HCT116 (cell line): ENCODE data around the gene GRIN2A. TPM values are rescaled to one million over a fixed set of nuclear protein-coding genes. Genes with fewer than 3 reads are reported as not detected.

Experiments
- ATAC-seq: fragments of 200-7000 bp; cut with Tn5 transposase; 2 replicates; pipeline ENCODE4 v1.9.1; 2020; ENCODE audit warnings: mild to moderate bottlenecking, moderate library complexity
- BruUV-seq: library from RNA; stranded (reverse); fragments of 400-500 nt; replicated peaks from 2 replicates; lab custom pipeline; 2021; lab: Mats Ljungman, UMichigan
- CTCF ChIA-PET: fragments of 300-600 bp; sonication (Branson Sonifier 250); formaldehyde crosslinking; loops from one replicate; lab custom pipeline; 2021; ENCODE audit warnings: antibody characterized with exemption; lab: Charles Lee
- POLR2A ChIA-PET: fragments of 300-600, 350-600 bp; sonication (Branson Sonifier 250); formaldehyde crosslinking; loops from one replicate; lab custom pipeline; 2021; ENCODE audit warnings: antibody characterized with exemption; lab: Charles Lee
- RAD21 ChIA-PET, 2 experiments: fragments of 300-600 bp; sonication (Branson Sonifier 250); formaldehyde crosslinking; loops; one replicate each; lab custom pipeline; 2023; ENCODE audit warnings: low total read pairs in 2 of 2; ENCODE audit not compliant: uncharacterized antibody in 2 of 2, unreplicated experiment in 2 of 2, low non-redundant PET in 1 of 2; lab: Charles Lee
- DNase-seq: peaks from one replicate; pipeline ENCODE4 v3.0.0-alpha.2; 2010; ENCODE audit warnings: low read depth, low spot score
- H2AFZ ChIP-seq: fragments of 200-600 bp; shearing (Covaris generic), sonication (generic); 2 replicates; pipeline ENCODE4 v1.6.1; 2017; ENCODE audit warnings: low read depth, mixed run types, mixed read lengths, antibody characterized with exemption, low read length; ENCODE audit not compliant: poor library complexity, severe bottlenecking
- H3K27ac ChIP-seq: 2 replicates; pipeline ENCODE4 v1.5.1; 2012; ENCODE audit warnings: low read depth, low read length
- H3K27me3 ChIP-seq: fragments of 200-600 bp; sonication (generic); 2 replicates; pipeline ENCODE4 v1.6.1; 2016; ENCODE audit warnings: mixed run types, low read length, mixed read lengths; ENCODE audit not compliant: insufficient read depth
- H3K36me3 ChIP-seq, 2 experiments: fragments of 200-500 bp in 1 of 2; fragments of 200-600 bp in 1 of 2; sonication (Bioruptor generic) in 1 of 2; sonication (generic) in 1 of 2; 2 replicates each; pipeline versions ENCODE4 v1.5.1 to v1.6.1; 2014 to 2016; ENCODE audit warnings: low read length in 2 of 2, inconsistent platforms in 1 of 2, mixed read lengths in 1 of 2, mixed run types in 1 of 2; ENCODE audit not compliant: insufficient read depth in 2 of 2, control insufficient read depth in 1 of 2
- H3K4me1 ChIP-seq, 2 experiments: fragments of 200-600 bp in 1 of 2; sonication (generic) in 1 of 2; 2 replicates each; pipeline versions ENCODE4 v1.5.1 to v1.6.1; 2012 to 2017; ENCODE audit warnings: low read length in 2 of 2, inconsistent platforms in 1 of 2, mild to moderate bottlenecking in 1 of 2, mixed read lengths in 1 of 2, mixed run types in 1 of 2, moderate library complexity in 1 of 2; ENCODE audit not compliant: insufficient read depth in 2 of 2, control insufficient read depth in 1 of 2
- H3K4me2 ChIP-seq: fragments of 200-600 bp; sonication (generic); 2 replicates; pipeline ENCODE4 v1.6.1; 2017; ENCODE audit warnings: mixed run types, low read length, mixed read lengths
- H3K4me3 ChIP-seq, 2 experiments: fragments of 200-600 bp in 1 of 2; sonication (generic) in 1 of 2; replicated peaks in 1 of 2; 2 replicates each; pipeline ENCODE4 v1.5.1; 2011 to 2016; ENCODE audit warnings: low read length in 2 of 2, control low read depth in 1 of 2, low read depth in 1 of 2, mild to moderate bottlenecking in 1 of 2, mixed read lengths in 1 of 2, mixed run types in 1 of 2
- H3K79me2 ChIP-seq: fragments of 200-600 bp; sonication (generic); 2 replicates; pipeline ENCODE4 v1.6.1; 2017; ENCODE audit warnings: mild to moderate bottlenecking, mixed run types, low read length, moderate library complexity, mixed read lengths; ENCODE audit not compliant: insufficient read depth
- H3K9ac ChIP-seq: fragments of 200-600 bp; sonication (generic); 2 replicates; pipeline ENCODE4 v1.6.1; 2016; ENCODE audit warnings: low read length, mixed read lengths
- H3K9me2 ChIP-seq: fragments of 200-600 bp; sonication (generic), shearing (Covaris generic); 2 replicates; pipeline ENCODE4 v1.6.1; 2017; ENCODE audit warnings: mixed run types, mild to moderate bottlenecking, moderate library complexity; ENCODE audit not compliant: insufficient read depth
- H3K9me3 ChIP-seq, 2 experiments: fragments of 200-500 bp in 1 of 2; fragments of 200-600 bp in 1 of 2; sonication (Bioruptor generic) in 1 of 2; sonication (generic) in 1 of 2; 2 replicates each; pipeline ENCODE4 v1.6.1; 2014 to 2017; ENCODE audit warnings: low read length in 2 of 2, mixed read lengths in 2 of 2, inconsistent platforms in 1 of 2, low read depth in 1 of 2, mild to moderate bottlenecking in 1 of 2, mixed run types in 1 of 2, moderate library complexity in 1 of 2; ENCODE audit not compliant: control insufficient read depth in 1 of 2, insufficient read depth in 1 of 2
- H4K20me1 ChIP-seq: fragments of 200-600 bp; sonication (generic), shearing (Covaris generic); 2 replicates; pipeline ENCODE4 v1.6.1; 2017; ENCODE audit warnings: mixed run types, mild to moderate bottlenecking, moderate library complexity; ENCODE audit not compliant: insufficient read depth
- ATF3 ChIP-seq: IDR thresholded peaks from 2 replicates; pipeline ENCODE4 v1.6.1; 2012
- CEBPB ChIP-seq: IDR thresholded peaks from 2 replicates; pipeline ENCODE4 v1.6.1; 2012; ENCODE audit warnings: low read depth
- CTCF ChIP-seq, 3 experiments: fragments of 200-600 bp in 1 of 3; sonication (generic) in 1 of 3; IDR thresholded peaks in 2 of 3; conservative IDR thresholded peaks in 1 of 3; 2 replicates each; pipeline ENCODE4 v1.5.1; 2012 to 2017; ENCODE audit warnings: low read depth in 2 of 3, low read length in 2 of 3, antibody characterized with exemption in 1 of 3, borderline replicate concordance in 1 of 3, control low read depth in 1 of 3, mild to moderate bottlenecking in 1 of 3, mixed read lengths in 1 of 3, mixed run types in 1 of 3, moderate library complexity in 1 of 3; ENCODE audit not compliant: insufficient read depth in 1 of 3
- ELF1 ChIP-seq: IDR thresholded peaks from 2 replicates; pipeline ENCODE4 v1.6.1; 2012; ENCODE audit warnings: low read depth, borderline replicate concordance
- EZH2 ChIP-seq: fragments of 200-600 bp; sonication (generic); IDR thresholded peaks from 2 replicates; pipeline ENCODE4 v1.6.1; 2017; ENCODE audit warnings: antibody characterized with exemption, mixed run types
- EZH2phosphoT487 ChIP-seq: fragments of 200-600 bp; IDR thresholded peaks from 2 replicates; pipeline ENCODE4 v1.6.1; 2018; ENCODE audit warnings: antibody characterized with exemption, borderline replicate concordance
- FOSL1 ChIP-seq: IDR thresholded peaks from 2 replicates; pipeline ENCODE4 v1.6.1; 2012; ENCODE audit warnings: low read depth
- MAX ChIP-seq: IDR thresholded peaks from 2 replicates; pipeline ENCODE4 v1.6.1; 2012
- POLR2AphosphoS5 ChIP-seq: IDR thresholded peaks from 2 replicates; pipeline ENCODE4 v1.6.1; 2011; ENCODE audit warnings: mild to moderate bottlenecking, low read depth, low read length, moderate library complexity
- REST ChIP-seq: IDR thresholded peaks from 2 replicates; pipeline ENCODE4 v1.6.1; 2012; ENCODE audit warnings: low read depth
- SIN3A ChIP-seq: IDR thresholded peaks from 2 replicates; pipeline ENCODE4 v1.6.1; 2012; ENCODE audit warnings: low read depth
- SP1 ChIP-seq: IDR thresholded peaks from 2 replicates; pipeline ENCODE4 v1.6.1; 2012; ENCODE audit warnings: low read depth
- SRF ChIP-seq: IDR thresholded peaks from 2 replicates; pipeline ENCODE4 v1.6.1; 2012; ENCODE audit warnings: low read depth
- TCF7L2 ChIP-seq: IDR thresholded peaks from 2 replicates; pipeline ENCODE4 v1.7.0; 2011; ENCODE audit warnings: borderline replicate concordance, inconsistent platforms; ENCODE audit not compliant: insufficient read depth, insufficient read length; ENCODE audit errors: extremely low read depth
- ZFX ChIP-seq: fragments of 450-650 bp; IDR thresholded peaks from 2 replicates; pipeline ENCODE4 v1.6.1; 2017
- ZNF274 ChIP-seq: fragments of 200-500 bp; sonication (Bioruptor generic); IDR thresholded peaks from 2 replicates; pipeline ENCODE4 v1.6.1; 2014; ENCODE audit warnings: mild to moderate bottlenecking, low read depth, low read length, inconsistent platforms
- intact Hi-C: fragments of 100-400 bp; cut with micrococcal nuclease; formaldehyde crosslinking; loops from 2 replicates; pipeline ENCODE4 v1.10.0; 2022
- total RNA-seq: library from RNA; stranded (reverse); gene quantifications from one replicate; pipeline ENCODE4 v1.2.1, GENCODE V29; 2021; ENCODE audit not compliant: unreplicated experiment

GRIN2A gene
- total RNA-seq, 1 experiment from 2014 or later, result 0.02 TPM

- CTCF ChIA-PET, result no interaction called here
- Histone ChIP-seq H4K20me1 (no peaks in the 10 kb centered on the region), H3K27ac (no peak overlapping the region), H3K9me2 (no peaks in the 10 kb centered on the region), H3K79me2 (no peaks in the 10 kb centered on the region), H3K4me3 (no peak overlapping the region), H3K9me3 (no peaks in the 10 kb centered on the region), H3K36me3 (no peaks in the 10 kb centered on the region), H3K9ac (no peak overlapping the region), H2AFZ (no peak overlapping the region), H3K4me2 (no peak overlapping the region), H3K4me1 (no peaks in the 10 kb centered on the region), H3K27me3 (peaks cover 21% of the 10 kb centered on the region)
- no TSS peak for BruUV-seq
- no peak for ATAC-seq
- DNase-seq, result no peak
- intact Hi-C loops, result no loop called here
- RAD21 ChIA-PET, result no interaction called here
- no peak for TF ChIP-seq POLR2AphosphoS5
- no peak for TF ChIP-seq TCF7L2
- no peak for TF ChIP-seq CEBPB
- no peak for TF ChIP-seq SP1
- TF ChIP-seq SIN3A, result no peak
- TF ChIP-seq SRF, result no peak
- TF ChIP-seq CTCF (IDR thresholded peaks at IDR 0.05 in 2 of 3, conservative IDR thresholded peaks at IDR 0.05 in 1 of 3; ENCODE audit: borderline replicate concordance in 1 of 3, insufficient read depth in 1 of 3, low read depth in 2 of 3, low read length in 2 of 3), result no peak
- TF ChIP-seq EZH2phosphoT487, result no peak
- no peak for TF ChIP-seq FOSL1
- POLR2A ChIA-PET, result no interaction called here
Observed at GRCh38 chr16:9761870-9762269, 420.4 kb downstream of the GRIN2A start.

- DNase-seq, result no peak
- Histone ChIP-seq H3K79me2 (no peaks in the 10 kb centered on the region), H3K9me3 (no peaks in the 10 kb centered on the region), H3K9me2 (no peaks in the 10 kb centered on the region), H2AFZ (no peak overlapping the region), H4K20me1 (no peaks in the 10 kb centered on the region), H3K27me3 (peaks cover 21% of the 10 kb centered on the region), H3K27ac (no peak overlapping the region), H3K4me1 (no peaks in the 10 kb centered on the region), H3K36me3 (no peaks in the 10 kb centered on the region), H3K4me2 (no peak overlapping the region), H3K9ac (no peak overlapping the region), H3K4me3 (no peak overlapping the region)
- ChIA-PET RAD21 (no interaction called here), CTCF (no interaction called here), POLR2A (no interaction called here)
- intact Hi-C loops, result no loop called here
- no TSS peak for BruUV-seq
- ATAC-seq, result no peak
- no peak for TF ChIP-seq ELF1
- no peak for TF ChIP-seq MAX
- no peak for TF ChIP-seq ATF3
- TF ChIP-seq FOSL1, result no peak
- TF ChIP-seq EZH2, result no peak
- no peak for TF ChIP-seq ZFX
- no peak for TF ChIP-seq REST
- TF ChIP-seq ZNF274, result no peak
Observed at GRCh38 chr16:9757687-9758086, 424.5 kb downstream of the GRIN2A start.
